Body of pancreas (tissue), 4 donors: ENCODE results near the gene CPLX3. TPM values are rescaled to one million over a fixed set of nuclear protein-coding genes. Genes with fewer than 3 reads are reported as not detected.

Experiments used
- ATAC-seq: fragments of 150-250 bp; one replicate; pipeline ENCODE4 v1.9.1; 2016
- DNase-seq, 4 donors: peaks; one replicate each; pipeline ENCODE4 v3.0.0-alpha.2; 2019
- H3K27ac ChIP-seq, 4 donors: fragments of 200-600 bp; sonication (generic); 1 replicate in 3 of 4; 2 replicates in 1 of 4; pipeline versions ENCODE4 v1.5.1 to v1.6.1; 2016 to 2019; ENCODE audit warnings: mild to moderate bottlenecking in 1 of 4, mixed read lengths in 1 of 4, moderate library complexity in 1 of 4
- H3K27me3 ChIP-seq, 2 donors: fragments of 200-600 bp; sonication (generic); one replicate each; pipeline ENCODE4 v1.6.0; 2016; ENCODE audit warnings: mild to moderate bottlenecking in 1 of 2
- H3K36me3 ChIP-seq, 2 donors: fragments of 200-600 bp; sonication (generic); replicated peaks in 1 of 2; 2 replicates each; pipeline ENCODE4 v1.5.1; 2016; ENCODE audit warnings: low read depth in 2 of 2; ENCODE audit not compliant: insufficient read depth in 1 of 2
- H3K4me1 ChIP-seq: fragments of 200-600 bp; sonication (generic); one replicate; pipeline ENCODE4 v1.6.0; 2016
- H3K4me3 ChIP-seq, 2 donors: fragments of 200-600 bp; sonication (generic); 1 replicate in 1 of 2; 2 replicates in 1 of 2; pipeline ENCODE4 v1.5.1; 2016 to 2019
- H3K9me3 ChIP-seq, 3 donors: fragments of 200-600 bp; sonication (generic); 1 replicate in 2 of 3; 2 replicates in 1 of 3; pipeline ENCODE4 v1.5.1; 2016
- CTCF ChIP-seq, 7 experiments: fragments of 450-650 bp in 4 of 7; fragments of 200-600 bp in 3 of 7; sonication (generic) in 3 of 7; IDR thresholded peaks; one replicate each; pipeline ENCODE4 v1.5.1; 2016 to 2019; ENCODE audit warnings: antibody characterized with exemption in 7 of 7
- POLR2A ChIP-seq, 3 donors: fragments of 450-650 bp; IDR thresholded peaks; one replicate each; pipeline ENCODE4 v1.6.1; 2016; ENCODE audit warnings: antibody characterized with exemption in 3 of 3, mild to moderate bottlenecking in 2 of 3
- WGBS, 2 donors: methylation state at CpG; one replicate each; pipeline ENCODE4 v1.1.5; 2017; 5-methylcytosine and 5-hydroxymethylcytosine counted together
- intact Hi-C: fragments of 100-400 bp; cut with DNase I; formaldehyde crosslinking; loops from one replicate; pipeline ENCODE4 v1.15.1; 2023
- total RNA-seq, 2 donors: library from RNA; depleted of rRNA; stranded (reverse); fragments of >200 nt; gene quantifications; one replicate each; pipeline ENCODE4 v1.1.0, GENCODE V29; 2016

Gene CPLX3
- total RNA-seq, 2 donors from 2014 or later: not detected

- H3K9me3 ChIP-seq: no peaks in the 10 kb centered on the region
- no peak overlapping the region for H3K27ac ChIP-seq
- 96 to 100% methylated on average over 1 to 13 of the region's 13 CpGs for WGBS, 2 donors
- no peak for TF ChIP-seq CTCF (IDR thresholded peaks at IDR 0.05)
- no peak for TF ChIP-seq POLR2A (IDR thresholded peaks at IDR 0.05)
- H3K4me3 ChIP-seq: no peak overlapping the region
- ATAC-seq (no peak), DNase-seq (no peak)
- no peaks in the 10 kb centered on the region for H3K27me3 ChIP-seq
- intact Hi-C loops: no loop called here
- peaks cover 30% of the 10 kb centered on the region for H3K4me1 ChIP-seq
- H3K36me3 ChIP-seq: peaks cover 13 to 37% of the 10 kb centered on the region in 2 donors
Measured at GRCh38 chr15:74854453-74855022, 28.1 kb downstream of the CPLX3 start.

GRCh38 chr15:74855857-74856256, 29.4 kb downstream of the CPLX3 start:
- peaks cover 37% of the 10 kb centered on the region for H3K4me1 ChIP-seq
- no peak overlapping the region for H3K4me3 ChIP-seq
- intact Hi-C loops: no loop called here
- H3K9me3 ChIP-seq: no peaks in the 10 kb centered on the region
- 74 to 97% methylated on average over 2 of the region's 2 CpGs for WGBS, 2 donors
- H3K36me3 ChIP-seq: peaks cover 13 to 29% of the 10 kb centered on the region in 2 donors
- no peak for ATAC-seq
- H3K27me3 ChIP-seq: no peaks in the 10 kb centered on the region
- TF ChIP-seq CTCF (IDR thresholded peaks at IDR 0.05) (no peak), POLR2A (IDR thresholded peaks at IDR 0.05) (no peak)
- no peak for DNase-seq
- H3K27ac ChIP-seq: no peak overlapping the region

- Histone ChIP-seq H3K4me3 (no peak overlapping the region), H3K27me3 (no peaks in the 10 kb centered on the region), H3K9me3 (no peaks in the 10 kb centered on the region), H3K36me3 (peaks cover 13 to 22% of the 10 kb centered on the region in 2 donors), H3K27ac (no peak overlapping the region), H3K4me1 (peaks cover 37% of the 10 kb centered on the region)
- ATAC-seq (no peak), DNase-seq (no peak)
- intact Hi-C loops: no loop called here
- no peak for TF ChIP-seq CTCF (IDR thresholded peaks at IDR 0.05)
- WGBS, 2 donors: 89 to 93% methylated on average over 1 of the region's 1 CpG
Measured at GRCh38 chr15:74856537-74856936, 30.1 kb downstream of the CPLX3 start.

GRCh38 chr15:74857082-74857655, 30.7 kb downstream of the CPLX3 start:
- Histone ChIP-seq H3K9me3 (no peaks in the 10 kb centered on the region), H3K4me3 (no peak overlapping the region), H3K36me3 (peaks cover 13 to 16% of the 10 kb centered on the region in 2 donors), H3K27ac (peak overlapping the region in 1 of 4 donors; percentile 25), H3K4me1 (peaks cover 37% of the 10 kb centered on the region), H3K27me3 (no peaks in the 10 kb centered on the region)
- DNase-seq: peak in 2 of 4 donors; percentile 29 to 39
- ATAC-seq: no peak
- intact Hi-C loops: no loop called here
- TF ChIP-seq POLR2A (IDR thresholded peaks at IDR 0.05) (no peak), CTCF (IDR thresholded peaks at IDR 0.05) (no peak)
- 54% methylated on average over 5 of the region's 5 CpGs for WGBS, 2 donors
